ENCODE data around the gene INPP5E. TPM values are rescaled to one million over a fixed set of nuclear protein-coding genes. Genes with fewer than 3 reads are reported as not detected.

Gene INPP5E
- total and polyA plus RNA-seq, 12 donors = 2.3 to 27.1 (median 10.5) TPM

DNA sequence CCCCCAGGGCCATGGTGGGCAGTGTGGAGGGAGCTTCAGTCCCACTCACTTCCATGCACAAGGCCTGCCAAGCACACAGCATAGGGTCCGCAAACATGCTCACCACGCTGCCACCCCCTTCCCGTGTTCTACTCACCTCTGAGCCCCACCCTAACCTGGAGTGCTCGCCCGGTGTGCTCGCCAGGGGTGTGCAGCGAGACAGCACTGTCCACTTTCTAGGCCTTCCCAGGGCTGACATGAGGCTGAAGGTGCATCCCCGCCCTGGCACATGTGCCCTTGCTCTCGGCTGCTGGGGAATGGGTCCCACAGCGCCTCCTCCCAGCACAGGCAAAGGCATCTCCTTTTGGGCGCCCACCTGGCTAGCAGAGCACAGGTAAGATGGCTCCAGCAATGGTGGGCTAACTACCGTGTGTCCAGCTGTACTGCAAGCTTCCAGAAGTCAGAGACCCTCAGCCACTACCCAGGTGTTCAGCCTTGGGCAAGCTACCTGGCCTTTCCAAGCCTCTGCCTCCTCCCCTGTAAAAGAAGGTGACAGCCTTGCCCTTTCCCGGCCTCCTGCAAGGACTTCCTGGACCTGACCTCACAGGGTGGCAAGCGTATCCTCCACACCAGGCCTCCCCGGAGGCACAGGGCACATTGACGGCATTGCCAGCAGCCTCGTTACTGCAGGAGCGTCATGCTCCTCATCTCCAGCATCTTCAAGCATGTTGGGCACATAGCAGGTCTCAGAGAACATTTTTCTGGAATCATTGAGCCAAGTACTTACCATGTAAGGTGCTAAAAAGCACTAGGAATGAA is 47.4 kb upstream of the INPP5E start:
- 85 to 92% (median 89%) methylated on average over 13 to 18 of the region's 18 CpGs for WGBS, 4 donors
- intact Hi-C loops (cut with DNase I) = no loop called here
- H3K27me3 ChIP-seq = no peaks in the 10 kb centered on the region

GRCh38 chr9:136486131-136486530 is 46.5 kb upstream of the INPP5E start:
- intact Hi-C loops (cut with DNase I) = no loop called here
- Histone ChIP-seq H3K27me3 (no peaks in the 10 kb centered on the region), H3K4me3 (no peak overlapping the region), H3K27ac (peak overlapping the region in 2 of 5 donors; percentile 58 to 100), H3K4me1 (replicated peaks in 1 of 2) (peaks cover 26 to 39% of the 10 kb centered on the region in 2 donors), H3K36me3 (replicated peaks in 1 of 2) (no peaks in the 10 kb centered on the region), H3K9me3 (replicated peaks in 1 of 3) (no peaks in the 10 kb centered on the region)
- no peak for DNase-seq
- WGBS, 4 donors = 88 to 99% (median 92%) methylated on average over 7 of the region's 7 CpGs
- TF ChIP-seq CTCF (IDR thresholded peaks at IDR 0.05) (no peak), POLR2A (IDR thresholded peaks at IDR 0.05) (no peak)

More for the DNA sequence above, 47.4 kb upstream of the INPP5E start:
- peak in 1 of 7 donors; percentile 35 for DNase-seq
- TF ChIP-seq CTCF (IDR thresholded peaks at IDR 0.05) (no peak), POLR2A (IDR thresholded peaks at IDR 0.05) (no peak)
- peaks cover 18 to 30% of the 10 kb centered on the region in 2 donors for H3K4me1 ChIP-seq (replicated peaks in 1 of 2)
- H3K27ac ChIP-seq = no peak overlapping the region
- H3K9me3 ChIP-seq (replicated peaks in 1 of 3) = no peaks in the 10 kb centered on the region
- H3K4me3 ChIP-seq = no peak overlapping the region
- no peaks in the 10 kb centered on the region for H3K36me3 ChIP-seq (replicated peaks in 1 of 2)

GRCh38 chr9:136485049-136486045 is 45.7 kb upstream of the INPP5E start:
- 17 to 26% (median 21%) methylated on average over 17 to 21 of the region's 21 CpGs for WGBS, 4 donors
- Histone ChIP-seq H3K4me1 (replicated peaks in 1 of 2) (peaks cover 26 to 40% of the 10 kb centered on the region in 2 donors), H3K27me3 (no peaks in the 10 kb centered on the region), H3K9me3 (replicated peaks in 1 of 3) (no peaks in the 10 kb centered on the region), H3K36me3 (replicated peaks in 1 of 2) (no peaks in the 10 kb centered on the region), H3K27ac (peak overlapping the region; percentile 21 to 100 (median 99)), H3K4me3 (no peak overlapping the region)
- intact Hi-C loops (cut with DNase I) = no loop called here
- TF ChIP-seq CTCF (IDR thresholded peaks at IDR 0.05) (peak; percentile 76 to 90 (median 83)), POLR2A (IDR thresholded peaks at IDR 0.05) (no peak)
- DNase-seq = peak; percentile 85 to 97 (median 93)

Measured in adrenal gland (tissue), 12 donors.